H9 (cell line): ENCODE data around the gene FANCC. TPM values are rescaled to one million over a fixed set of nuclear protein-coding genes. Genes with fewer than 3 reads are reported as not detected.

ENCODE experiments used
- DNase-seq: peaks from one replicate; pipeline ENCODE4 v3.0.0-alpha.2; 2017
- H2AFZ ChIP-seq: one replicate; pipeline ENCODE4 v1.6.1; 2013; ENCODE audit warnings: mild to moderate bottlenecking, low read length, control low read depth, moderate library complexity
- H2AK5ac ChIP-seq: 2 replicates; pipeline ENCODE4 v1.6.1; 2013; ENCODE audit warnings: low read length, control low read depth, mixed read lengths; ENCODE audit not compliant: insufficient read length
- H2BK120ac ChIP-seq: one replicate; pipeline ENCODE4 v1.6.1; 2013; ENCODE audit warnings: low read depth, mild to moderate bottlenecking, low read length, control low read depth, inconsistent platforms; ENCODE audit not compliant: poor library complexity, severe bottlenecking
- H2BK12ac ChIP-seq: 2 replicates; pipeline ENCODE4 v1.6.1; 2013; ENCODE audit warnings: low read length, control low read depth, mixed read lengths, low read depth; ENCODE audit not compliant: insufficient read length
- H2BK15ac ChIP-seq: 2 replicates; pipeline ENCODE4 v1.6.1; 2013; ENCODE audit warnings: low read depth, low read length, control low read depth
- H2BK20ac ChIP-seq: one replicate; pipeline ENCODE4 v1.6.1; 2013; ENCODE audit warnings: low read depth, mild to moderate bottlenecking, low read length, control low read depth, inconsistent platforms; ENCODE audit not compliant: poor library complexity, severe bottlenecking
- H2BK5ac ChIP-seq: 2 replicates; pipeline ENCODE4 v1.6.1; 2013; ENCODE audit warnings: low read length, control low read depth, mixed read lengths; ENCODE audit not compliant: insufficient read length
- H3K14ac ChIP-seq: 2 replicates; pipeline ENCODE4 v1.6.1; 2013; ENCODE audit warnings: low read length, control low read depth; ENCODE audit not compliant: insufficient read depth
- H3K18ac ChIP-seq: 2 replicates; pipeline ENCODE4 v1.6.1; 2013; ENCODE audit warnings: low read depth, mild to moderate bottlenecking, mixed read lengths, low read length, control low read depth; ENCODE audit not compliant: insufficient read length
- H3K23ac ChIP-seq: 2 replicates; pipeline ENCODE4 v1.6.1; 2013; ENCODE audit warnings: low read length, control low read depth, mixed read lengths, low read depth; ENCODE audit not compliant: insufficient read length
- H3K23me2 ChIP-seq: 2 replicates; pipeline ENCODE4 v1.6.1; 2013; ENCODE audit warnings: low read depth, mild to moderate bottlenecking, mixed read lengths, low read length, control low read depth; ENCODE audit not compliant: insufficient read length, poor library complexity, severe bottlenecking
- H3K27ac ChIP-seq: 2 replicates; pipeline ENCODE4 v1.5.1; 2013; ENCODE audit warnings: low read length, control low read depth, mixed read lengths, low read depth; ENCODE audit not compliant: insufficient read length
- H3K27me3 ChIP-seq: 2 replicates; pipeline ENCODE4 v1.6.1; 2013; ENCODE audit warnings: low read length, control low read depth, inconsistent platforms; ENCODE audit not compliant: insufficient read depth
- H3K4ac ChIP-seq: 2 replicates; pipeline ENCODE4 v1.6.1; 2013; ENCODE audit warnings: low read depth, mild to moderate bottlenecking, control low read depth, inconsistent platforms, low read length, moderate library complexity
- H3K4me1 ChIP-seq: 2 replicates; pipeline ENCODE4 v1.6.1; 2013; ENCODE audit warnings: low read length, control low read depth, inconsistent platforms; ENCODE audit not compliant: insufficient read depth
- H3K4me2 ChIP-seq: 2 replicates; pipeline ENCODE4 v1.6.1; 2013; ENCODE audit warnings: low read length, control low read depth, mixed read lengths; ENCODE audit not compliant: insufficient read length, insufficient read depth
- H3K56ac ChIP-seq: 2 replicates; pipeline ENCODE4 v1.6.1; 2013; ENCODE audit warnings: low read depth, mild to moderate bottlenecking, mixed read lengths, low read length, control low read depth; ENCODE audit not compliant: insufficient read length
- H3K79me1 ChIP-seq: 2 replicates; pipeline ENCODE4 v1.6.1; 2013; ENCODE audit warnings: low read depth, mild to moderate bottlenecking, moderate library complexity, low read length, control low read depth, inconsistent platforms; ENCODE audit not compliant: insufficient read depth, poor library complexity, severe bottlenecking
- H3K79me2 ChIP-seq: 2 replicates; pipeline ENCODE4 v1.6.1; 2013; ENCODE audit warnings: low read length, control low read depth, inconsistent platforms; ENCODE audit not compliant: insufficient read depth
- H3K9ac ChIP-seq: 2 replicates; pipeline ENCODE4 v1.6.1; 2013; ENCODE audit warnings: low read length, control low read depth, mixed read lengths; ENCODE audit not compliant: insufficient read length; ENCODE audit errors: extremely low read depth
- H3K9me3 ChIP-seq: one replicate; pipeline ENCODE4 v1.6.1; 2013; ENCODE audit warnings: low read depth, low read length, inconsistent platforms; ENCODE audit not compliant: control insufficient read depth
- H3T11ph ChIP-seq: one replicate; pipeline ENCODE4 v1.6.1; 2013; ENCODE audit warnings: mild to moderate bottlenecking, low read length, control low read depth, inconsistent platforms
- H4K20me1 ChIP-seq: one replicate; pipeline ENCODE4 v1.6.1; 2013; ENCODE audit not compliant: control insufficient read depth, insufficient read length, insufficient read depth
- H4K5ac ChIP-seq: 2 replicates; pipeline ENCODE4 v1.6.1; 2013; ENCODE audit warnings: low read depth, mild to moderate bottlenecking, mixed read lengths, low read length, control low read depth; ENCODE audit not compliant: insufficient read length
- H4K8ac ChIP-seq: replicated peaks from 2 replicates; pipeline ENCODE4 v1.6.1; 2013; ENCODE audit warnings: low read length, control low read depth, mixed read lengths, low read depth; ENCODE audit not compliant: insufficient read length
- H4K91ac ChIP-seq: 2 replicates; pipeline ENCODE4 v1.6.1; 2013; ENCODE audit warnings: low read depth, mild to moderate bottlenecking, moderate library complexity, mixed read lengths, low read length, control low read depth; ENCODE audit not compliant: insufficient read length
- H3K27ac Mint-ChIP-seq, 3 experiments: 2 replicates in 2 of 3; 3 replicates in 1 of 3; pipeline ENCODE4 v1.8.0; 2020 to 2021; ENCODE audit warnings: mixed read lengths in 3 of 3, mild to moderate bottlenecking in 1 of 3, moderate library complexity in 1 of 3
- H3K27me3 Mint-ChIP-seq: 2 replicates; pipeline ENCODE4 v1.8.0; 2021; ENCODE audit warnings: low read depth, mild to moderate bottlenecking, moderate library complexity, mixed read lengths
- H3K36me3 Mint-ChIP-seq, 3 experiments: 2 replicates in 2 of 3; 3 replicates in 1 of 3; pipeline ENCODE4 v1.8.0; 2020 to 2021; ENCODE audit warnings: low read depth in 3 of 3, mixed read lengths in 3 of 3; ENCODE audit not compliant: insufficient read depth in 1 of 3
- H3K4me1 Mint-ChIP-seq, 2 experiments: 2 replicates each; pipeline ENCODE4 v1.8.0; 2020; ENCODE audit warnings: mixed read lengths in 2 of 2
- H3K4me3 Mint-ChIP-seq, 2 experiments: 2 replicates in 1 of 2; 3 replicates in 1 of 2; pipeline ENCODE4 v1.8.0; 2020 to 2021; ENCODE audit warnings: mild to moderate bottlenecking in 2 of 2, mixed read lengths in 2 of 2, moderate library complexity in 1 of 2
- H3K9me3 Mint-ChIP-seq, 2 experiments: 2 replicates in 1 of 2; 3 replicates in 1 of 2; pipeline ENCODE4 v1.8.0; 2020; ENCODE audit warnings: mild to moderate bottlenecking in 2 of 2, mixed read lengths in 2 of 2, moderate library complexity in 1 of 2
- CTCF ChIP-seq: fragments of 200-600 bp; sonication (generic); conservative IDR thresholded peaks from 3 replicates; pipeline ENCODE4 v1.8.0; 2021; ENCODE audit warnings: antibody characterized with exemption, mild to moderate bottlenecking
- WGBS: extraction: QIAGEN DNeasy Blood & Tissue Kit; methylation state at CpG from one replicate; pipeline ENCODE4 v1.1.7; 2013; ENCODE audit warnings: missing lambda C conversion rate, low lambda C conversion rate, mixed read lengths; ENCODE audit not compliant: insufficient read length; ENCODE audit errors: extremely low coverage; 5-methylcytosine and 5-hydroxymethylcytosine counted together
- total RNA-seq: library from RNA; stranded (reverse); gene quantifications from 2 replicates; pipeline ENCODE4 v1.2.1, GENCODE V29; 2021

FANCC gene
- total RNA-seq, 1 experiment from 2014 or later = 14.6 TPM

DNA sequence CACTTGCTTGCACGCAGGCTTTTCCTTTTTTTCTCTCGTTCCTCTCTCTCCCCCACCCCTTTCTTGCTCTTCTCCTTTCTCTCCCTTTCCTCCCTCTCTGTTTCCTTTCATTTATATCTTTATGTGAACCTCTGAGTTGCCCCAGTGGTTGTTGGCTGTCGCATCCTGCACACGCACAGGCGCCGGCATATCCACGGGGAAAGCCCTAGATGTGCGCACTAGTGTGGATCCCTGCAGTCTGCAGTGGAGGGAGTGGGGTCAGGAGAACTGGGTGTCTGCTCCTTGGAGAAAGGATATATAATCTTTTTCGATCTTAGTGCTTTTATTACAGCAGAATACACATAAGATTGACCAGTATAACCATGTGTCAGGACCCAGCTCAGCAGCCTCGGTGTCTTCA lies 223.5 kb downstream of the FANCC start:
- Histone ChIP-seq H3T11ph (no peak overlapping the region), H3K9ac (no peak overlapping the region), H3K14ac (no peak overlapping the region), H3K23me2 (no peaks in the 10 kb centered on the region), H2AFZ (no peak overlapping the region), H3K4me2 (no peak overlapping the region), H3K56ac (no peak overlapping the region), H3K9me3 (no peaks in the 10 kb centered on the region), H4K91ac (no peak overlapping the region), H2BK20ac (no peak overlapping the region), H3K4me1 (no peaks in the 10 kb centered on the region; the same call in 1 of the 2 replicates), H3K23ac (no peak overlapping the region), H3K27ac (no peak overlapping the region), H2BK15ac (no peak overlapping the region), H4K20me1 (no peaks in the 10 kb centered on the region), H2BK120ac (no peak overlapping the region), H2AK5ac (no peak overlapping the region), H4K8ac (no peak overlapping the region), H3K4ac (no peak overlapping the region), H3K79me1 (no peaks in the 10 kb centered on the region), H2BK5ac (no peak overlapping the region), H3K18ac (no peak overlapping the region), H3K27me3 (no peaks in the 10 kb centered on the region), H2BK12ac (no peak overlapping the region), H3K79me2 (no peaks in the 10 kb centered on the region), H4K5ac (no peak overlapping the region)
- H3K36me3 Mint-ChIP-seq = peaks cover 0 to 3% (median 2%) of the 10 kb centered on the region in 3 experiments; a peak in 2 of 7 replicates
- WGBS = no CpG with 5 or more reads among the region's 10 CpGs
- DNase-seq = no peak
- no peaks in the 10 kb centered on the region for H3K9me3 Mint-ChIP-seq
- peak overlapping the region in 1 of 3 experiments; percentile 22; a peak in 2 of 7 replicates for H3K27ac Mint-ChIP-seq
- no peaks in the 10 kb centered on the region; the same call in 1 of the 2 replicates for H3K27me3 Mint-ChIP-seq
- no peak overlapping the region for H3K4me3 Mint-ChIP-seq
- H3K4me1 Mint-ChIP-seq = peaks cover 32 to 47% of the 10 kb centered on the region in 2 experiments
- no peak for TF ChIP-seq CTCF
